OCI-LY1 (cell line): ENCODE data around the gene ACR.

ENCODE experiments used
- H2AFZ ChIP-seq: fragments of 200-600 bp; sonication (generic), shearing (Covaris generic); 2 replicates; pipeline ENCODE4 v1.6.0; 2014; ENCODE audit warnings: antibody characterized with exemption, mild to moderate bottlenecking, low read length
- H3F3A ChIP-seq: fragments of 200-600 bp; sonication (generic), shearing (Covaris generic); 2 replicates; pipeline ENCODE4 v1.6.0; 2014; ENCODE audit warnings: mild to moderate bottlenecking, antibody characterized with exemption, low read length, moderate library complexity; ENCODE audit not compliant: insufficient read depth
- H3K27ac ChIP-seq: fragments of 200-600 bp; sonication (generic); 2 replicates; pipeline ENCODE4 v1.5.1; 2014; ENCODE audit warnings: low read length, mixed run types, mild to moderate bottlenecking, low read depth; ENCODE audit not compliant: poor library complexity, severe bottlenecking
- H3K27me3 ChIP-seq: fragments of 200-600 bp; sonication (generic); 2 replicates; pipeline ENCODE4 v1.6.0; 2014; ENCODE audit warnings: antibody characterized with exemption, mild to moderate bottlenecking, low read length, moderate library complexity; ENCODE audit not compliant: insufficient read depth
- H3K36me3 ChIP-seq: fragments of 200-600 bp; sonication (generic); 2 replicates; pipeline ENCODE4 v1.6.1; 2014; ENCODE audit warnings: mild to moderate bottlenecking, antibody characterized with exemption, low read length, moderate library complexity, mixed read lengths; ENCODE audit not compliant: insufficient read depth
- H3K4me1 ChIP-seq: fragments of 200-600 bp; sonication (generic); 2 replicates; pipeline ENCODE4 v1.5.1; 2014; ENCODE audit warnings: mild to moderate bottlenecking, low read length, moderate library complexity; ENCODE audit not compliant: insufficient read depth, severe bottlenecking
- H3K4me2 ChIP-seq: fragments of 200-600 bp; sonication (generic), shearing (Covaris generic); 2 replicates; pipeline ENCODE4 v1.6.1; 2014; ENCODE audit warnings: low read length
- H3K4me3 ChIP-seq: fragments of 200-600 bp; sonication (generic); 2 replicates; pipeline ENCODE4 v1.5.1; 2014; ENCODE audit warnings: low read length, low read depth, mild to moderate bottlenecking, mixed read lengths; ENCODE audit not compliant: poor library complexity, severe bottlenecking
- H3K79me2 ChIP-seq: fragments of 200-600 bp; shearing (Covaris generic); 2 replicates; pipeline ENCODE4 v1.6.1; 2016; ENCODE audit warnings: mixed run types, low read length, mixed read lengths; ENCODE audit not compliant: insufficient read depth
- H3K9ac ChIP-seq: fragments of 200-600 bp; sonication (generic), shearing (Covaris generic); 2 replicates; pipeline ENCODE4 v1.6.1; 2014; ENCODE audit warnings: mild to moderate bottlenecking, low read length, mixed read lengths
- H3K9me2 ChIP-seq: fragments of 200-600 bp; sonication (generic), shearing (Covaris generic); 2 replicates; pipeline ENCODE4 v1.6.1; 2014; ENCODE audit warnings: low read depth, mild to moderate bottlenecking, low read length, mixed read lengths
- H3K9me3 ChIP-seq: fragments of 200-600 bp; shearing (Covaris generic); 2 replicates; pipeline ENCODE4 v1.6.1; 2014; ENCODE audit warnings: low read length, mixed read lengths
- H4K20me1 ChIP-seq: fragments of 200-600 bp; sonication (generic), shearing (Covaris generic); 2 replicates; pipeline ENCODE4 v1.6.0; 2016; ENCODE audit warnings: mild to moderate bottlenecking, low read length; ENCODE audit not compliant: insufficient read depth
- EZH2 ChIP-seq: fragments of 200-600 bp; sonication (generic), shearing (Covaris generic); IDR thresholded peaks from 2 replicates; pipeline ENCODE4 v1.8.0; 2017; ENCODE audit warnings: borderline replicate concordance, mixed run types, mild to moderate bottlenecking, antibody characterized with exemption, low read length, moderate library complexity, mixed read lengths
- TF ChIP-seq, protein P1 (sequence below): fragments of 200-600 bp; sonication (generic), shearing (Covaris generic); IDR thresholded peaks from 2 replicates; pipeline ENCODE4 v1.5.1; 2017; ENCODE audit warnings: mild to moderate bottlenecking, antibody characterized with exemption, low read length, moderate library complexity, mixed read lengths

The ACR gene

DNA sequence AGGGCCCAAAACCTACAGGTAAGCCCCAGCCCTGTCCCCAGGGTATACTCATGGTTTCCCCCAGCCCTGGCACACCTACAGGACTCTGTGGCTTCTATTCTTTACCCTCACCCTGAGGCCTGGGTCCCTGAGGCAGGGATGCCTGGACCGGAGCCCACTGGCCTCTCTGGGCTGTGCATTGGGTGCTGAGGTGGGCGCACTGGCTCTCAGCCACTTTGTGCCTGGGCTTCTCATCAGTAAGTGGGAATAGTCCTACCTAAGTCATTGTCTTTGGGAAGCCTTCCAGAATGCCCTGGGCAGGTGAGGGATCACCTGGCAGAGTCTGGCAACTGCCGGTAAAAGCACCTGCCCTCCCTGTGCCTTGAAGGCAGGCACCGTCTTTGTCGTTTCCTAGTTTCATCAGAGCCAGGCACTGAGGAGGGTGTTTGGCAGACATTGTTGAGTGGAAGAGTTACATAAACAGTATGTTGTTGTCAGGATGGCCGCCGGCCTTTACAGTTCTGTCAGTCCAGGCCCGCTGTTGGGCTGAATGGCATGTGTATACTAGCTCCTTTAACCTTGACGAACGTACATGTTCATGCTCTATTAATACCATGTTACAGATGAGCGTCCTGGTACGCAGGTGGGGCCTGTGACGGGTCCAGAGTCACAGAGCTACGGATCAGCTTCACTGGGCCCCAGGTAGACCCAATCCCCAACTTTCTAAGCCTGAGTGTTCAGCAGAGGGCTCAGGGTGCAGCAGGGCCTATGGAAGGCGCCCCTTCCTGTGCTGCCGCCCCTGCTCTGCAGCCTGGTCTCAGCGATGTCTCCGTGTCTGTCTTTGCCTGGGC lies 42.4 kb upstream of the ACR start:
- H3K9me2 ChIP-seq: no peaks in the 10 kb centered on the region
- no peaks in the 10 kb centered on the region; the same call in 1 of the 2 replicates for H3K27me3 ChIP-seq
- no peaks in the 10 kb centered on the region for H3K79me2 ChIP-seq
- no peak overlapping the region for H3K9ac ChIP-seq
- TF ChIP-seq, protein P1, sequence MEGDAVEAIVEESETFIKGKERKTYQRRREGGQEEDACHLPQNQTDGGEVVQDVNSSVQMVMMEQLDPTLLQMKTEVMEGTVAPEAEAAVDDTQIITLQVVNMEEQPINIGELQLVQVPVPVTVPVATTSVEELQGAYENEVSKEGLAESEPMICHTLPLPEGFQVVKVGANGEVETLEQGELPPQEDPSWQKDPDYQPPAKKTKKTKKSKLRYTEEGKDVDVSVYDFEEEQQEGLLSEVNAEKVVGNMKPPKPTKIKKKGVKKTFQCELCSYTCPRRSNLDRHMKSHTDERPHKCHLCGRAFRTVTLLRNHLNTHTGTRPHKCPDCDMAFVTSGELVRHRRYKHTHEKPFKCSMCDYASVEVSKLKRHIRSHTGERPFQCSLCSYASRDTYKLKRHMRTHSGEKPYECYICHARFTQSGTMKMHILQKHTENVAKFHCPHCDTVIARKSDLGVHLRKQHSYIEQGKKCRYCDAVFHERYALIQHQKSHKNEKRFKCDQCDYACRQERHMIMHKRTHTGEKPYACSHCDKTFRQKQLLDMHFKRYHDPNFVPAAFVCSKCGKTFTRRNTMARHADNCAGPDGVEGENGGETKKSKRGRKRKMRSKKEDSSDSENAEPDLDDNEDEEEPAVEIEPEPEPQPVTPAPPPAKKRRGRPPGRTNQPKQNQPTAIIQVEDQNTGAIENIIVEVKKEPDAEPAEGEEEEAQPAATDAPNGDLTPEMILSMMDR: no peak
- no peak for TF ChIP-seq EZH2
- H3K36me3 ChIP-seq: no peaks in the 10 kb centered on the region
- no peak overlapping the region for H3K4me3 ChIP-seq
- H3K27ac ChIP-seq: no peak overlapping the region
- H3K4me2 ChIP-seq: no peak overlapping the region
- no peak overlapping the region for H2AFZ ChIP-seq
- no peaks in the 10 kb centered on the region for H3K4me1 ChIP-seq
- no peaks in the 10 kb centered on the region for H3K9me3 ChIP-seq
- no peaks in the 10 kb centered on the region for H3F3A ChIP-seq
- H4K20me1 ChIP-seq: no peaks in the 10 kb centered on the region

DNA sequence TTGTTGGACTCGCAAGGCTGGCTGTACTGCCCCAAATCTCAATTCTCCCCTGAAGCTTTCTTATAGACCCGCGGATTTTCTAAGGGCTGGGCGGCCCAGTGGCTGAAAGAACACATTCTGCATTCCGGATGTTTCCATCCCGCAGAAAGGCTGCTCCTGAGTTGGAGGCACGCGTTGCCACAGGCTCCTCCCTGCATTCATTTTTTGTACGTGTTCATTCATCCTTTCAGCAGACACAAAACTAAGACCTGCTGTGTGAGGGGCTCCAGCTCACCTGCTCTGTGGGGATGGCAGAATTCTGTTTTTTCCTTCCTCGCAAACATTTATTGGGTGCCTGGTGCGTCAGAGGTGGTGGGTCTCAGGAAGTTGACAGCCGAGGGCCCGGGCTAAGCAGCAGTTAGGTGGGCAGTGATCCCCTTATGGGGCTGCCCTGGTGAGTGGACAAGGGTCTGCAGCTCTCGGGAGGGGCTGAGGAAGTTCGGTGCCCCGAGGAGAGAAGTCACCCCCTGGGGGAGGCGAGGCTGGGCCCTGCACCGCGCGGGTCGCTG lies 41.7 kb upstream of the ACR start:
- H3K4me2 ChIP-seq: no peak overlapping the region

DNA sequence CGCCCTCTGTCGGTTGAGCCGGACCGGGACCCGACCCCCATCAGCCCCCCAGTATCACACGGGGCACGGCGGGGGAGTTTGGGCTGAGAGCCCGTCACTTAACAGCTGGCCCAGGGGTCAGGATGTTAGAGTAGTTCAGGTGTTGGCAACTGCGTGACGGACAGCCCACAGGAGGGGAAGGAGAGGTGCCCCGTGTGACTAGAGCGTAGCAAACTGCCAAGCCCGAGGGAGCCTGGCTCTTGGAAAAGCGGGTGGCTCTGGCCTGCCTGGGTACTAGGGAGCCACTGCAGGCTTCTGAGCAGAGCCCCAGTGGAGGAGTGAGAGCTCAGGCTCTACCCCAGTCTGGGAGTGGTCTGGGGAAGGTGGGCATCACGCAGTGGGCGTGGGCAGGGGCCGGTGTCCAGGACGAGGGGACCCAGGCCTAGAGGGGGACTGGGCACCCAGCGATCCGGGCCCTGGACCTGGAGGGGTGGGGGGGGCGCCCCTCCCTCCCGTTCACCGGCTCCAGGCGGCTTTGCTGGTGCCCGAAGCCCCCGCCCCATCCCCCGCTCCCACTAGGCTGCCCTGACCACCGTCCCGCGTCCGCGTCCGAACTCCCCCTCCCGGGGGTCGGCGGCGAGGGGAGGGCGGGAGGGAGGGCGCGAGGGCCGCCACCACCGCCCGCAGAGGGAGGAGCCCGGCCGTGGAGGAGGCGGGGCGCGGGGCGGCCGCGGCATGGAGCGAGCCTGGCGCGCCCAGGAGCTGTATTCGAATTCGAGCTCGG lies 41.0 kb upstream of the ACR start:
- H3K4me2 ChIP-seq: no peak overlapping the region
- no peaks in the 10 kb centered on the region for H3K9me2 ChIP-seq
- no peak overlapping the region for H3K9ac ChIP-seq

More for the DNA sequence above, 41.7 kb upstream of the ACR start:
- Histone ChIP-seq H3K36me3 (no peaks in the 10 kb centered on the region), H3K27me3 (no peaks in the 10 kb centered on the region; the same call in 1 of the 2 replicates), H3K4me3 (no peak overlapping the region), H3K4me1 (no peaks in the 10 kb centered on the region), H3K9me2 (no peaks in the 10 kb centered on the region), H3F3A (no peaks in the 10 kb centered on the region), H3K27ac (no peak overlapping the region), H3K79me2 (no peaks in the 10 kb centered on the region), H3K9me3 (no peaks in the 10 kb centered on the region), H4K20me1 (no peaks in the 10 kb centered on the region), H2AFZ (no peak overlapping the region), H3K9ac (no peak overlapping the region)
- no peak for TF ChIP-seq EZH2
- TF ChIP-seq, protein P1: no peak

More for the DNA sequence above, 41.0 kb upstream of the ACR start:
- Histone ChIP-seq H3F3A (no peaks in the 10 kb centered on the region), H2AFZ (no peak overlapping the region), H3K27ac (no peak overlapping the region), H3K9me3 (no peaks in the 10 kb centered on the region), H3K27me3 (no peaks in the 10 kb centered on the region; the same call in 1 of the 2 replicates), H3K36me3 (no peaks in the 10 kb centered on the region), H3K4me3 (no peak overlapping the region), H3K79me2 (no peaks in the 10 kb centered on the region), H3K4me1 (no peaks in the 10 kb centered on the region), H4K20me1 (no peaks in the 10 kb centered on the region)
- no peak for TF ChIP-seq EZH2
